HuH-7 (cell line): ENCODE data around the gene ROPN1.
"Not testable (repeated sequence)": the region's sequence is repeated elsewhere in the genome, so short reads cannot be mapped to it uniquely, and the experiment has no call there.

Experiments used
- DNase-seq: peaks from one replicate; pipeline ENCODE4 v3.0.0; 2011; ENCODE audit warnings: low spot score

ROPN1 gene

DNA sequence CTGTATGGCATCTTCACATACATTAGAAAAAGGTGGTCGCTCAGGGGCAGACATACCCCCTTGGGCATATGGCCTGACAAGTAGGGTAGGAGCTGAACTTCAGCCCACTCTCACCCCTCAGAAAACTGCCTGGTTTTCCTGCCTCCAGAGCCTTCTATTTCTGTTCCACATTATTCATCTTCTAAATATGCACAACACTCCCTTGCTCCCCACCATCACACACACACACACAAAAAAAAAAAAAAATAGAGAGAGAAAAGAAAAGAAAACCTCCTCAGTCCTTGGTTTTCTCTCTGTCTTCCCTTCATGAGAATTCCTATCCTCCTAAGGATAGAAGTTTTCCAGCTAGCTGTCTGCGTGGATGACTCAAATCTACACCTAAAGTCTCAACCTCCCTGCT, 5.6 kb upstream of the ROPN1 start:
- DNase-seq = no peak

DNA sequence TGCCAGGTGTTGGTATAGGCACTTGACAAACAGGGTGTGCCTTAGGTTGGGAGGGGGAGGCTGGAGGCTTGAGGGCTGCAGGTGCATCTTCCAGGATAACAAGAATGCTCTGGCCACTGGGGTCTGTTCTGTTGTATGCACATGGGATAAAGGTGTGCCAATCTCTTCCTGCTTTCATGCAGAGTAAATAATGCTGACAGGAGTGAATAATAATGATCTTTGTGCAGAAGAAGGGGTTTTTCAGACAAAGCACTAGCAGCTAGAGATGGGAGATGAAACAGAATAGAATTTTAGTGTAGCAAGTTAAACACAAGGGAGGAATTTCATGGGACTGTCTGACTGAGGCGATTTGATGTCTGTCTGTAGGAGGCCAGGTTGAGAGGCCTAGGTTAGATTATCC, 1.9 kb upstream of the ROPN1 start:
- DNase-seq = no peak

DNA sequence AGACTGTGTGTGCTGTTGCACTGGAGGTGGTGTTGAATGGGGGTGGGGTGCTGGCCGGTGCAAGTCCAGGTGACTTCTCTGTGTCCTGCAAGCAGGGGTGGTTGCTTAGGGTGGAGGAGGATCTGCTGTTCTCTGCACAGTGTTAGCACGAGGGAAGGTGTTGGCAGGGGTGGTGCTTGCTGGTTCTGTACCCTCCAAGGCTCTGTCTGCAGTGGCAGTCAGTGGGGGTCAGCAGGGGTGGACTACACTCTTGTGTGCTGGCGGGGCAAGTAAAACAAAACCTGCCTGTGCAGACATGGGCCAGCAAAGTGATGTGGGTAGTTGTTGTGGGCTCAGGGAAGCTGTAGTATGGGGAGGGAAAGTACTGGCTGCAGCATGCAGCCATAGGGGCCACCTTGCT, 5.5 kb downstream of the ROPN1 start:
- no peak for DNase-seq

DNA sequence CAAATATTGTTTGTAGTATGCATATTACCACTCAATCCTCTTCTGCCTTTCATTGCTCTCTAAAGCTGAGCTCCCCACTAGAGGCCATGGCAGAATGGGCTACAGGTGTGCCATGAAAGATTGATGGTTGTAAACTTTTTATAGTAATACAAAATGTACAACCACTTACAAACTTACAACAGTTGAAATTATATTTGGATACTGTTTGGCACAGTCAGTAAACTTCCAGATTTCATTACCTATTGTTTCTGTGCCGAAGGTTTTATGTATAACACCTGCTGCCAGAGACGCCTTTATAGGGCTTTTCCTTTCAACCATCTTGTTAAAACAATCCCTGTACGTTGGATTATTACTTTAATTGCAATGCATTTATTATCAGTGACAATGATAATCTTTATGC, 7.0 kb downstream of the ROPN1 start:
- no peak for DNase-seq

DNA sequence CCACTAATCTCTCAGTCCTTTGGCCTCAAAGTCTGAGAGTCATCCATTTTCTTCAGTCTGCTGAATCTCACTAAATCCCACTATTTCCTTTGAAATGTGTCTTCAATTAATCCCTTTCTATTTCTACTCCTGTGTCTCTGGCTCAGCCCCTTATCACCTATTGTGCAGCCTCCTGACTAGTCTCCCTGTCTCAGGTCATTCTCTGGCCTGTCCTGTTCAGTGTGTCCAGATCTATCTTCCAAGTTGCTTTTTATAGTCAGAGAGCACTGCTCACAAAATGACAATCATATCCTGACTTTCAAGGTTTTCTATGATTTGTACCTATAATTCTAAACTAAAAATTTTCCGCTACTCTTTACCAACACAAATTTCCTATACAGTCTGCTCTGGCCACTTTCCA, 7.6 kb downstream of the ROPN1 start:
- no peak for DNase-seq

DNA sequence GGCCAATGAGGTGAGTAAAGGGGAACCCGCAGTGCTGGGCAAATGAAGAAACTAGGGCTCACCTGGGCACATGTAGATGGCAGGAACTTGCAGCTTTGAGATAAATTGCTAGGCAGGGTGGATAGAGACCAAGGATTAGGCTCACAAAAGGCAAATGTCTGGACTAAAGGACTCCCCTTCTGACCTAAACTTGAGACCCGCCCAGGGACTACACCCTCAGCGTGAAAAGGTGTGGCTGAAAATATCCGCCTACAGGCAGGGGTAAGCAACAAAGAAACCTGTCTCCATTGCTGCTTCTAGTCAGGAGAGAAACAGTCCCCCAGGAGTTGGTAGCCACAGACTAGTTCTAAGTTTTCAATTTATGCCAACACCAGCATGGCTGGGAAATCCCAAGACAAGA, 10.6 kb downstream of the ROPN1 start:
- DNase-seq = not testable (repeated sequence)

DNA sequence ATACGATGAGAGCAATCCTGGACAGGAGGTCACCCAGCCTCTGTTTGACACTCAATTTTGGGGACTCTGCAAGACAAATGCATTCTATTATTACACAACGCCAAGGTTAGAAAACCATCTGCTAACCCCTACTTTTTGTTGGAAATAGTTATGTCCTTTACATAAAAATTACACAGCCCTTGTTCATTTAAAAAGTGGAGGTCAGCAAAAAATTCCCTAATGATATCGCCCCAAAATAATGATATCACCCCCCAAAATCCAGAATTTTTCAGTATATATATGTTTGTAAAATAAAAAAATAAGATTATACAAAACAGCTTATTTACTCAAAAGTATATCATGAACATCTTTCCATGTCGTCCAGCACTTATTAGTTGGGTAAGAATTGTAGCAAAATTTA, 11.4 kb downstream of the ROPN1 start:
- no peak for DNase-seq

DNA sequence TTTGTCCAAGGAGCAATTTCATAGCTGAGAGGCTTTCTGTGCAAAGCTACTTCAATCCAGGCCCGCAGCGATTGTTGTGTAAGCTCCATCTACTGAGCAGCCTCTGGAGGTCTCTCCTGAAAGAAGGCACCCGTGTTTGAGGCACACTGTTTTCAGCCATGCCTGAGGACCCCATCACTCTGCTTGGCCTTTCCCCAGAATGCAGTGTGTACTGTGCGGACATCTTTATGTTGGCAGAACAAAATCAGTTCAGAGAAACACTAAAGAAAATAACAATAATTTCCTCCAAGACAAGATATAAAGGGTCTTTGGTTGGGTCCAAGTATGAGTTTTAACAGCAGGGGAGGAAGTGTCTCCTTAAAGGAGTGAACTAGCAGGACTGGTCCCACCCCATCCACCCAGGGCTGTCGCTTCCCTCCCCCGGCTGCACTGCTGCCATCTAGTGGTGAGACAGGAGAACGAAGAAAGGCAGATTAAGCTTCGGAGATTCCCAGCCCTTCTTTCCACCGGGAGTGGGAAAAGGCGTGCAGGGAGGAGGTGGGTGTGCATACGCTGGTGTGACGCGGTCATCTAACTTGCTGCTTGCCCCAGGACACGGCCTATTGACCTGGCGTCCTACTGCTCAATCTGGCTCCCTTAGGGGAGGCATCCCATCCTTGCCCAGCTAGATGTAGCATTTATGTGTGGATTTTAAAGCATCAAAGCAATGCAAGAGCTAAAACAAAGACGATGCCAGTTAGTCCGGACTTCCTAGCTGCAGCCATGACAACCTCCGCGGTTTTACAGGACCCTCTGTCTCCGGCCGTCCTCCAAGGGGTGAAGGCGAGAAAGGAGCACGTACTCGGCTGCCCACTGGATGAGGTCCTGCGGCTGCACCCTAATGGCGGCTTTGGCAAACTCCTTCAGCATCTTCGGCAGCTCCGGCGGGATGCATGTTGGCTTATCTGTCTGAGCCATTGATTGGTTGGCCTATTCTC, 12.1 kb downstream of the ROPN1 start:
- not testable (repeated sequence) for DNase-seq

DNA sequence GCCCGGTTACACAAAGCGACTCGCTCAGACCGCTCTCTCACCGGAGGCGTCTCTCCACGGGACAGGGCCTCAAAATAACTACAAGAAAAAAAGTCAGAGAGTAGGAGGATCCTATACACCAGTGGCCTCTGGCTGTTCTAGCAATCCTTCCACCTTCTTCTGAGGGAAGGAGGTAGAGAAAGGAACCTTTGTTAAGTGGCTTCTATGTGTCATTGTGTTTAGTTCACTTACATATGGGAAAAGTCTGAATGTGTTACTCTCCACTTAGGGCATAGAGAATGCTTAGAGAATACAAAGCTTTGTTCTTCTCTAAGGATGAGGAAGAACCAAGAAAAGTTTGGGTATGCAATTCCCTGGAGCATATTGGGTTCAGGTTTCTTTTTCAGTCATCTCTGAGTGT, 15.0 kb downstream of the ROPN1 start:
- not testable (repeated sequence) for DNase-seq

DNA sequence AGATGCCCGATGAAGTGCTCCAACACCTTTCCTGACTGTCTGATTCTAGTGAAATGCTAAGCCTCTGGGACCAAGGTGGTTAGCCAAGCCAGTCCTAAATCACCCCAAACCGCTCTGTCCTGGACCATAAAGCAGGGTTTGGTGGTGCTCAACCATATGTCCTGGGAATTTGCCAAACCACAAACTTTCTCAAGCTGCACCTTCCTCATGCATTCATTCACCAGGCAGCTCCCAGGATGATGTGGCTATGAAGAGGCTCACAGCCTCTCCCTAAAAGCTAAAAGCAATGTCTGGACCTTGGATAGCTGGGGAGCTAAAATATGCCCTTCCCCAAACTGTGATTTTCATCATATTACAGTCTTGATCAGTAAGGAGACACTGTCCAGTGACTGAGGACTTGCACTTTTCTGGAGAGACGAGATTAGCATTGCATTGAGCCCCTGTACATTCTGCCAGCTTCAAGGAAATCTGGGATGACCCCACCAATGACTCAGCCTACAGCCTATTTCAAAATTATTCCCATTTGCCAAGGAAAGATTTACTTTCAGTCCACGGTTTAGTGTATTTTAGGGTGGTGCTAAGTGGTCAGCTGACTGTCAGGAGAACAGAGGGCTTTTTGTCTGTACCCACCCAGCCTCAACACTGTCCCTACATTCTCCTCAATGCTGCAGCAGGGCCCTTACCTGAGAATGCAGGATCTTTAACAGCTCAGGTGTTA, 15.6 kb downstream of the ROPN1 start:
- DNase-seq = not testable (repeated sequence)

DNA sequence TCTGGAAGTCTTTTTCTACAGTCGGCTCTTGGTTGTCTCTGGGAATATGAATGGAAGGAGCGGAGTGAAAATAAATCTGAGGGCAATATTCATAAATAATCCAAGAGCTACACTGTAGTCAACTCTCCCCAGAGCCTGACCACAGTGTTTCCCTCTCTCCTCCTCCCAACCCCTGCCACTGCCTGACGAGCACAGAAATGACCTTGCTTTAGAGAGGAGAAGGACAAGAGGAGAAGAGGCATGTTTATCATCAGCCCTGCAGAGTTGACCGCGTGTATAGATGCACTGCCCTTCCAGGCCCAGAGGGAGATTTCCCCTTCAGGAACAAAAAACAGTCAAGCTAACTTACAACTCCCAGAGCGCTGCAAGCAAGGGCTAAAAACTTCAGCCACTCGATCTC, 16.9 kb downstream of the ROPN1 start:
- not testable (repeated sequence) for DNase-seq

DNA sequence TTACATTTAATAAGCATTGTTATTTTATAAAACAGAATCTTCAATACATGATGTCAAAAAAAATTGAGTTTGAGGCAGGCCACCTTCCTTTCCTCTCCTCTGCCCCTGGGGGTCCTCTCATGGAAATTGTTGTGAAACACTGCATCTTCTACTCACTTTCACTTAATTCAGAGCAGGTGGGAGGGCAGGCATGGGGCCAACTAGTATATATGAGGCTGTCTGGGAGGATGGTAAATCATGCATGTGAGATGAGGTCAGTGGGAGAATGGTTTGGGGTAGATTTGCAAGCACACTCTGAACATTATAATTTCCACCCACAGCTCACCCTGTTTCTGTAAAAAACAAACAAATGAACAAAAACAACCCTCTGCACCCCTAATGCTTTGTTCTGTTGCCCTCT, 20.5 kb downstream of the ROPN1 start:
- DNase-seq = no peak

DNA sequence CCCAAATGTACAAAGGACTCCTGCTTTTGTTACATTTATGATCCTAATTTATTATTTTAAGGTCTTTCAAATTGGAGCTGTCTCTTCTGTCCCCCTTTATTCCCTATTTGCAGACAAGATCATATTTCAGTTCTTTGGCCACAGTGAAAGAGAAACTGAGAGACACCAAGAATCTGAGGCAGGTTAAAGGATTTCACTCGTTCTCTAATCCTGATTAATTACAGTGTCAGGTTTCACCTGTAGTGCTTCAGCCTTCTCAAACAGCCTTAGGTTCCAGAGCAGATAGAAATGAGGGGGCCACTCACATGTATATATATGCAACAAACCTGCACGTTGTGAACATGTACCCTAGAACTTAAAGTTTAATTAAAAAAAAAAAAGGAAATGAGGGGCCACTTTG, 24.7 kb downstream of the ROPN1 start:
- DNase-seq = not testable (repeated sequence)

DNA sequence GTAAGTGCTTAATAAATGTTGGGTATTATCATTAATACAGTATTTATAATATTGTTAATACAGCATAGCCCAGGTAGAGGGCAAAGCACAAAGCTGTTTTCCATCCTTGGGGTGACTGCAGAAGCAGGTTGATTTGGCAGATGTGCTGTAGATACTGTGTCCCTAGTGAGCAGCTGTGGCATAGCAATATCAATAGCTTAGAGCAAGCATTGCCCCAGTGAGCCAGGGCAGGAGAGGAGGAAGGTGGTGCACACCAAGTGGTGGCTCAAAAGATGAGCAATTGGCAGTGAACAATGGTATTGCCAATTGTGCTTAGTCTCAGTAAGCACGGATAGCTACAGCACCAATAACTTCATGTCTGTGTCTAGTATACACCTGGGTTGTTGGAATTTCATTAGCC, 25.1 kb downstream of the ROPN1 start:
- DNase-seq = not testable (repeated sequence)

DNA sequence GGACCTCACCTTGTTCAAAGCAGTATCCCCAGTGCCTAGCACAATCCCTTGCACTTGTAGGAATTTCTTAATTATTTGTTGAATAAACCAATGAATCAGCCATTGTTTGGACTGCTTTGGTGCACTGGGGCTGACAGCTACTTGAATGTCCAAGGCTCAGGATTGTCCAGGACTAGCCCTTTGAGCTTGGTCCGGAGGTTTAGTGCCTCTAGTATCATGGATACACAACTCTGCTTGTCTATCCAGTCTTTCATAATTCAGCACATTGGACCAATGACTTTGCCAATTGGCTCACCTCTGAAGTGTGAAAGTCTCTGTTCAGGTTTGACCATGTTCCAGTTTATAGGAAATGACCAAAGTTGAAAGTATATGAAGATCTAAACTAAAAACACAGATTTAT, 27.1 kb downstream of the ROPN1 start:
- DNase-seq = not testable (repeated sequence)

DNA sequence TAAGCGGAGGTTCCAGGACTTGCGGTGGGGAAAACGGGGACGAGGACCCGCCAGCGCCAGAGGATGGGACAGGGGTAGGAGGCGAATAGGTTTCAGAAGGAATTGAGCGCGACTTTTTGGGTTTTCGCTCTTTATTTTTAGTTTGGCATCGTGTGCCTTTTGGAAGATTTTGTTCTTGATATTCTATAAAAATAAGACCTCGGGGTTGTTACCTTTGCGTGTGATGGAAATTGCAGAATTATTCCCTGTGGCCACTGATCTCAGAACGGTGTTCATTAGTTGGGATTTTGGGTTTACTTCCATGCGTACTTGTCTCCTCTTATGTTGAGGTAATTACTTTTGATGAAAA, 30.4 kb downstream of the ROPN1 start:
- DNase-seq = no peak

DNA sequence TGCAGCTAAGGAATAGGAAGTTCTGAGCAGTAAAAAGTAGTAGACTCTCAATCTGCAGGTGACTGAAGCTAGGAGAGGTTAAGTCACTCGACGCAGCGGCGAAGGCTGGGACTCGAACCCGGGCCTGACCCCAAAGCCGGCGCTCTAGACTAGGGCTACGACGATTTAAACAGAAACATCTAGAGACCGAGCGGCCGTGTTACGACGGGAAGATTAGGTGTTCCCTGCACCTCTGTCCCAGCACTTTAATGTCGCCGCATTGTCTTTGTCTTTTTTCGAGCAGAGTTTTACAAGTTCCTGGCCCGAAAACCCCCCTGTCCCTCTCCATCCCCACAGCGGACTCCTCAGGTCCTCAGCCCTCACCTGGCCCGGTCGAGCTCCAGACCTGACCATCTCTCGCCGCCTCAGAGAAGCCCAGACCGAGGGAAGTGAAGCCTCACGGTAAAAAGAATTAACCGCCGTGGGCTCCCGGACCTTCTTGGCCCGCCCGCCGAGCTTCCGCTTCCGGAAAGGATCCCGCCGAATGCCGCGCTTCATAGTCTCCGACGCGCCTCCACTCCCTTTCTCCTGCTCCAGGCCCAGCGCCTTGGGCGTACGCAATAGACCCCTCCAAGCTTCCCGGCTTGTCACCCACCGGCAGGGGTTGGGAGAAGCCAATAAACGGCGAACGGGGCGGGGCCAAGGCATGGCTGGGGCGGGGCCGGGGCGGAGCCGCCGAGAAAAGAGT, 31.0 kb downstream of the ROPN1 start, which contains the start of gene CCDC14:
TSS of gene CCDC14 (minus strand) at position 449 of the 727 bp plus-strand sequence. CDS start at position 393, 56 bp downstream.
- DNase-seq = peak; percentile 80

DNA sequence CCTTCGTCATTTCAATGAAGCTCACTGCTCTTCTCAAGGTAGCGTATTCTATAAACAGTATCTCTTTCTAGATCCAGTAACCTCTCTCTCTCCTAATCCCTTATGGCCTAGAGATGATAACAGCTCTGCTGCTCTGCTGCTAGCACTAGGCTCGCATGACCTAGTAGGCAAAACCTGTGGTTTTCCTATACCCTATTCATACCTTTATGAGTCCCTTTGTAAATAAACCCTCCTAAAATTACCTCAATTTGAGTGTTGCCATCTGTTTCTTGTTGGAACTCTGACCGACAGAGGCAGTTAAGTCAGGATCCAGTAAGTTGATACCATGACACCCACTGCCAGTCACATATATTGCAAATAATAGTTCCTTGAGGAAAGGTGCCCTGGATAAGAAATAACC, 38.2 kb downstream of the ROPN1 start:
- DNase-seq = no peak

DNA sequence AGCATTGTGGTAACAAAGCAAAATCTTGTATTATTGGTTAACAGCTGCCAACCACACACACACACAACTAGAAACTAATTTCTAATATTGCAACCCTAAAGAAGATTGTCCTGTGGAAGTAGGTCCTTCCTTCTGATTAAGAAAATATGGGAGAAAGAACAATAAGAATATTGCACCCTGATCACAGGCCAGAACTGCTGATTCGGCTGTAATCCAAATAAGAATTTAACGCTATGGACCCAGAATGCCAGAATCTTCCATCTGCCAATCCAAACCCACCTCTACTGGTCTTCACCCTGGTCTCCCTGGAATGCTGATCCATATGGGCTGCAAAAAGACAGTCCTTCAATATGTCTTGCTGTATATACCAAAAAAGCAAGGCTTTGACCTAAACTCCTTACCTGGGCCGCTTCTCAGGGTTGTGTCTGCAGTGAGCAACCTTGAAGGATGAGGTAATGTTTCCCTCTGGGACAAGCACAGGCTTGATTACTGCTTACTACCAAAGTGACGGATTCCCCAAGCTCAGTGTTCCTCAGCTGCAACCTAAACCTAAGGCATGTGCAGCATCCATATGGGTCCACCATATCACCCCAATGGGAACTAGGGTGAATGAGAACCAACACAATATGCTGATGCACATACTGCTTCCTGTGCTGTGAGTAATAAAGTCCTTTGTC, 38.9 kb downstream of the ROPN1 start:
- no peak for DNase-seq

DNA sequence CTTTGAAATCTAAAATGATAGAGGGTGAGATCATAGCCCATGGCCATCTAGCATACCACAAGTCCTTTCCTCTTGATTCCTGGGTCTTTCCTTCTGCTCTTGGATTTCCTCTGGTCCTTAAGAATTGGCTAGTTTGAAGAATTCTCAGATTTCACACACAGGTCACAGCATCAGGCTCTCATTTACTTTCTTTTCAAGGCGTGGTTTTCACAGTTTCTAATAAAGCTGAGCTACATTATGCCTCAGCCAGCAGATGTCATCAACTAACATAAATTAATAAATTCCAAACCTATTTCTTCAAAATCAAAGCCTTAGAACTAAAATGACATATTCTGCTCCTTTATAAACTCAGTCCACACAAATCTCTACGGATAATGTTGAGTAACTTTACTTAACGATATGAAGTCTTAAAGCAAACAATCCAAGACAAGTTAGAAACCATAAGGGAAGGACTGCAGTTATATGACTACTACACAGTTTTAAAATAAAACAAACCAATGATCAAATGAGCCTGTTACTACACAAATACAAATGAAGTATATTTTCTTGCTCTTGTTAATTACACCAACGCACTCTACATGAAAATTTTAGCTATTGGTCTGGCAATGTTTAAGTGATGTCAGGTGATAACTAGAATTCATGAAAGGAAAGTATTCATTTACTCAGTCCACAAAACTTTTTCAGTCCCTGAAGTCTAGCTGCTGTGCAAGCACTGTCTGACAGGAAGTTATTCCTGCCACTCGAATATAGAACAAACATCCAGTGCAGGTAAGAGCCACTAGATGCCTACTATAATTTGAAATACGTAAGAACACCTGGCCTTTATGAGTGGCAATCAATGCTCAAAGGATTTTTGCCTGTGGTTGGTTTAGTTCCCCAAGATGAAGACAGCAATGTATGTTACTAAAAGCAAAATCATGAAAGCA, 40.1 kb downstream of the ROPN1 start:
- DNase-seq = no peak

DNA sequence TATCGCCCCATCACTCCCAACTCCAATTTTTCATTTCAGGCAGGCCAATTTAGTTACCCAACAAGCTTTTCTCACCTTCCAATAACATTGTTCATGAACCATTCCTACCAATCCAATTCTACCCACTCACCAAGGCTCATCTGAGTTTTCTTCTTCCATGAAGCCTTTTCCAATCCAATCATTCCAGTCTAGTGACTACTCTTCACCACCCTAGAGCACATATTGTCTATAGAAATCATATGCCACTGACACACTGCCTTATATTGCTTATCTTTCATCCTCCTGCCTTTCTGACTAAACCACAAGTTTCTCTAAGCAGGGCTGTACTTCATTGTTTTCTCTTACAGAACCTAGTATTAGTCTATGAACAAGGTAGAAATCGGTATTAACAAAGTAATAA, 42.3 kb downstream of the ROPN1 start:
- DNase-seq = no peak
